Keratinocyte (primary cell): ENCODE measurements around the gene NPAS3. TPM values are rescaled to one million over a fixed set of nuclear protein-coding genes. Genes with fewer than 3 reads are reported as not detected.

Experiments
- DNase-seq: peaks from one replicate; pipeline ENCODE4 v3.0.0-alpha.2; 2011; ENCODE audit warnings: low read depth, missing footprints, low spot score
- FAIRE-seq: peaks from 2 replicates; lab custom pipeline; 2011; peaks lifted over from hg19 to GRCh38; lab: Jason Lieb, UNC
- H2AFZ ChIP-seq: 2 replicates; pipeline ENCODE4 v1.6.0; 2012; ENCODE audit warnings: low read length, control low read depth, inconsistent platforms; ENCODE audit not compliant: control insufficient read depth
- H3K27ac ChIP-seq: 2 replicates; pipeline ENCODE4 v1.5.1; 2011; ENCODE audit warnings: low read length; ENCODE audit not compliant: control insufficient read depth, insufficient read depth
- H3K27me3 ChIP-seq: 3 replicates; pipeline ENCODE4 v1.6.0; 2011; ENCODE audit warnings: low read length; ENCODE audit not compliant: control insufficient read depth, insufficient read depth; ENCODE audit errors: extremely low read depth
- H3K36me3 ChIP-seq, 2 experiments: 2 replicates in 1 of 2; 3 replicates in 1 of 2; pipeline ENCODE4 v1.5.1; 2011; ENCODE audit warnings: low read length in 2 of 2, mild to moderate bottlenecking in 1 of 2; ENCODE audit not compliant: control insufficient read depth in 2 of 2, insufficient read depth in 2 of 2; ENCODE audit errors: extremely low read depth in 1 of 2
- H3K4me1 ChIP-seq: 3 replicates; pipeline ENCODE4 v1.5.1; 2011; ENCODE audit warnings: low read length; ENCODE audit not compliant: control insufficient read depth, insufficient read depth; ENCODE audit errors: extremely low read depth
- H3K4me2 ChIP-seq: 3 replicates; pipeline ENCODE4 v1.6.0; 2011; ENCODE audit warnings: low read depth, low read length; ENCODE audit not compliant: control insufficient read depth, insufficient read depth; ENCODE audit errors: extremely low read depth
- H3K4me3 ChIP-seq, 3 experiments: fragments of 200-600 bp in 1 of 3; sonication (generic) in 1 of 3; 2 replicates in 2 of 3; 3 replicates in 1 of 3; pipeline ENCODE4 v1.5.1; 2011 to 2016; ENCODE audit warnings: low read length in 3 of 3, mild to moderate bottlenecking in 3 of 3, control low read depth in 2 of 3, inconsistent platforms in 1 of 3, low read depth in 1 of 3, mixed read lengths in 1 of 3, mixed run types in 1 of 3, moderate library complexity in 1 of 3; ENCODE audit not compliant: control insufficient read depth in 2 of 3, insufficient read depth in 2 of 3; ENCODE audit errors: extremely low read depth in 1 of 3
- H3K79me2 ChIP-seq: 2 replicates; pipeline ENCODE4 v1.6.0; 2012; ENCODE audit warnings: low read length; ENCODE audit not compliant: control insufficient read depth, insufficient read depth
- H3K9ac ChIP-seq: 3 replicates; pipeline ENCODE4 v1.6.0; 2011; ENCODE audit warnings: low read length; ENCODE audit not compliant: control insufficient read depth, insufficient read depth; ENCODE audit errors: extremely low read depth
- H3K9me1 ChIP-seq: 3 replicates; pipeline ENCODE4 v1.6.0; 2011; ENCODE audit warnings: low read length; ENCODE audit not compliant: control insufficient read depth, insufficient read depth; ENCODE audit errors: extremely low read depth
- H3K9me3 ChIP-seq: 2 replicates; pipeline ENCODE4 v1.5.1; 2012; ENCODE audit warnings: low read depth, low read length; ENCODE audit not compliant: control insufficient read depth
- H4K20me1 ChIP-seq: 3 replicates; pipeline ENCODE4 v1.6.0; 2011; ENCODE audit warnings: low read length; ENCODE audit not compliant: control insufficient read depth, insufficient read depth; ENCODE audit errors: extremely low read depth
- CTCF ChIP-seq, 3 experiments: IDR thresholded peaks in 1 of 3; conservative IDR thresholded peaks in 1 of 3; optimal IDR thresholded peaks in 1 of 3; 2 replicates in 2 of 3; 3 replicates in 1 of 3; pipeline versions ENCODE3 to v1.5.1; 2011; ENCODE audit warnings: low read length in 3 of 3, mild to moderate bottlenecking in 3 of 3, moderate library complexity in 2 of 3, control low read depth in 1 of 3, inconsistent platforms in 1 of 3; ENCODE audit not compliant: insufficient read depth in 2 of 3; ENCODE audit errors: extremely low read depth in 1 of 3
- EZH2 ChIP-seq: IDR thresholded peaks from one replicate; pipeline ENCODE4 v1.6.1; 2012; ENCODE audit warnings: inconsistent platforms, mild to moderate bottlenecking, low read length, moderate library complexity
- dilution Hi-C: fragments of 300-500 bp; cut with MboI; formaldehyde crosslinking; loops from one replicate; pipeline ENCODE4 v1.7.0; 2020; ENCODE audit warnings: low sequenced_read_pairs; ENCODE audit not compliant: extremely low pct_ligation_motif_present
- polyA plus RNA-seq, 5 experiments: library from polyadenylated mRNA; depleted of rRNA in 3 of 5; stranded (reverse) in 3 of 5; stranded (forward) in 1 of 5; unstranded in 1 of 5; fragments of >200 nt; gene quantifications; 1 replicate in 1 of 5; 2 replicates in 3 of 5; 3 replicates in 1 of 5; pipeline versions ENCODE4 v1.2.1 to v1.2.3, GENCODE V29; 2011 to 2012; ENCODE audit warnings: missing spikeins in 2 of 5, low read depth in 1 of 5, low replicate concordance in 1 of 5

NPAS3 gene
- polyA plus RNA-seq, 1 donor (not counting 4 experiments of a cell fraction or from before 2014, with no cell fraction given): 0.07 TPM

GRCh38 chr14:33186656-33187055, 248.0 kb downstream of the NPAS3 start:
- no peaks in the 10 kb centered on the region for H3K9me1 ChIP-seq
- DNase-seq (no peak), FAIRE-seq (no peak)
- H3K79me2 ChIP-seq: no peaks in the 10 kb centered on the region
- H4K20me1 ChIP-seq: no peaks in the 10 kb centered on the region
- H3K36me3 ChIP-seq: no peaks in the 10 kb centered on the region
- dilution Hi-C loops: no loop called here
- no peaks in the 10 kb centered on the region for H3K9me3 ChIP-seq
- H3K9ac ChIP-seq: no peak overlapping the region
- TF ChIP-seq EZH2: no peak
- H2AFZ ChIP-seq: no peak overlapping the region
- H3K4me3 ChIP-seq: no peak overlapping the region
- no peak overlapping the region for H3K27ac ChIP-seq
- H3K27me3 ChIP-seq: no peaks in the 10 kb centered on the region
- H3K4me1 ChIP-seq: no peaks in the 10 kb centered on the region
- no peak overlapping the region for H3K4me2 ChIP-seq

GRCh38 chr14:33188880-33189279, 250.2 kb downstream of the NPAS3 start:
- no peak for DNase-seq
- H3K9ac ChIP-seq: no peak overlapping the region
- H3K27ac ChIP-seq: no peak overlapping the region
- H3K4me1 ChIP-seq: no peaks in the 10 kb centered on the region
- H4K20me1 ChIP-seq: no peaks in the 10 kb centered on the region
- no peak for TF ChIP-seq CTCF (optimal IDR thresholded peaks at IDR 0.05 in 1 of 3, IDR thresholded peaks at IDR 0.05 in 1 of 3, conservative IDR thresholded peaks at IDR 0.05 in 1 of 3; ENCODE audit: extremely low read depth in 1 of 3, insufficient read depth in 2 of 3, low read length in 3 of 3)
- TF ChIP-seq EZH2: no peak
- no peak overlapping the region for H3K4me2 ChIP-seq
- no peaks in the 10 kb centered on the region for H3K27me3 ChIP-seq
- no peak for FAIRE-seq
- H3K4me3 ChIP-seq: no peak overlapping the region
- H3K36me3 ChIP-seq: no peaks in the 10 kb centered on the region
- no peaks in the 10 kb centered on the region for H3K9me3 ChIP-seq
- dilution Hi-C loops: no loop called here
- no peak overlapping the region for H2AFZ ChIP-seq
- H3K79me2 ChIP-seq: no peaks in the 10 kb centered on the region
- H3K9me1 ChIP-seq: no peaks in the 10 kb centered on the region

GRCh38 chr14:33191855-33192254, 253.2 kb downstream of the NPAS3 start:
- H4K20me1 ChIP-seq: no peaks in the 10 kb centered on the region

More at GRCh38 chr14:33191855-33192254, 253.2 kb downstream of the NPAS3 start:
- H3K4me2 ChIP-seq: no peak overlapping the region
- no peak overlapping the region for H3K9ac ChIP-seq
- H3K27me3 ChIP-seq: no peaks in the 10 kb centered on the region
- H3K9me3 ChIP-seq: no peaks in the 10 kb centered on the region
- no peaks in the 10 kb centered on the region for H3K36me3 ChIP-seq
- no peaks in the 10 kb centered on the region for H3K4me1 ChIP-seq
- no peak overlapping the region for H2AFZ ChIP-seq
- FAIRE-seq: no peak
- no peak overlapping the region for H3K27ac ChIP-seq
- no peak for DNase-seq
- dilution Hi-C loops: no loop called here
- no peaks in the 10 kb centered on the region for H3K9me1 ChIP-seq
- TF ChIP-seq EZH2 (no peak), CTCF (optimal IDR thresholded peaks at IDR 0.05 in 1 of 3, IDR thresholded peaks at IDR 0.05 in 1 of 3, conservative IDR thresholded peaks at IDR 0.05 in 1 of 3; ENCODE audit: extremely low read depth in 1 of 3, insufficient read depth in 2 of 3, low read length in 3 of 3) (no peak)
- H3K79me2 ChIP-seq: no peaks in the 10 kb centered on the region
- H3K4me3 ChIP-seq: no peak overlapping the region
